OCI-LY1 (cell line): ENCODE measurements around the gene STARD9.

Source experiments
- EZH2 ChIP-seq: fragments of 200-600 bp; sonication (generic), shearing (Covaris generic); IDR thresholded peaks from 2 replicates; pipeline ENCODE4 v1.8.0; 2017; ENCODE audit warnings: borderline replicate concordance, mixed run types, mild to moderate bottlenecking, antibody characterized with exemption, low read length, moderate library complexity, mixed read lengths
- TF ChIP-seq, protein P1 (sequence below): fragments of 200-600 bp; sonication (generic), shearing (Covaris generic); IDR thresholded peaks from 2 replicates; pipeline ENCODE4 v1.5.1; 2017; ENCODE audit warnings: mild to moderate bottlenecking, antibody characterized with exemption, low read length, moderate library complexity, mixed read lengths

DNA sequence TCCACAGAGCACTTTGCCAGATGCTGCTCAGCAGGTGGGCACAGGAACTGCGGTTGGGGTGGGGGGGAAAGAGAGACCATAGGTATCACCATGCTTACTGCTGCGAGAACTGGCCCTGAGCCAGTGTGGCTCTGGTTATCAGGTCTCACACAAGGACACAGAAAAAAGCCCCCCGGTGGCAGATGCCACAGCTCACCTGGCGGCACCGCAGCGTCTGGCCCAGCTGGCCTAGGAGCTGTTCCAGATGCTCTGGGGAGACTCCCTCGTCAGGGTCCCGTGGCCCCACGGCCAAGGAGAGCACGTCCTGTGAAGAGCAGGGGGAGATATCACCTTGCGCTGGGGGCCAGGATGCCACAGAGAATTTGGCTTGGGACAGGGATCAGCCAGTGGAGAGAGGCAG, 150.7 kb downstream of the STARD9 start:
- TF ChIP-seq, protein P1, sequence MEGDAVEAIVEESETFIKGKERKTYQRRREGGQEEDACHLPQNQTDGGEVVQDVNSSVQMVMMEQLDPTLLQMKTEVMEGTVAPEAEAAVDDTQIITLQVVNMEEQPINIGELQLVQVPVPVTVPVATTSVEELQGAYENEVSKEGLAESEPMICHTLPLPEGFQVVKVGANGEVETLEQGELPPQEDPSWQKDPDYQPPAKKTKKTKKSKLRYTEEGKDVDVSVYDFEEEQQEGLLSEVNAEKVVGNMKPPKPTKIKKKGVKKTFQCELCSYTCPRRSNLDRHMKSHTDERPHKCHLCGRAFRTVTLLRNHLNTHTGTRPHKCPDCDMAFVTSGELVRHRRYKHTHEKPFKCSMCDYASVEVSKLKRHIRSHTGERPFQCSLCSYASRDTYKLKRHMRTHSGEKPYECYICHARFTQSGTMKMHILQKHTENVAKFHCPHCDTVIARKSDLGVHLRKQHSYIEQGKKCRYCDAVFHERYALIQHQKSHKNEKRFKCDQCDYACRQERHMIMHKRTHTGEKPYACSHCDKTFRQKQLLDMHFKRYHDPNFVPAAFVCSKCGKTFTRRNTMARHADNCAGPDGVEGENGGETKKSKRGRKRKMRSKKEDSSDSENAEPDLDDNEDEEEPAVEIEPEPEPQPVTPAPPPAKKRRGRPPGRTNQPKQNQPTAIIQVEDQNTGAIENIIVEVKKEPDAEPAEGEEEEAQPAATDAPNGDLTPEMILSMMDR = no peak
- no peak for TF ChIP-seq EZH2
